HG03175 (cell line): ENCODE results near the gene SIRPB2.

Experiments
- ATAC-seq: cut with Tn5 transposase; IDR thresholded peaks from one replicate; pipeline ENCODE4 v1.9.1; 2021; ENCODE audit warnings: mild to moderate bottlenecking, moderate library complexity; ENCODE audit not compliant: unreplicated experiment

SIRPB2 gene

DNA sequence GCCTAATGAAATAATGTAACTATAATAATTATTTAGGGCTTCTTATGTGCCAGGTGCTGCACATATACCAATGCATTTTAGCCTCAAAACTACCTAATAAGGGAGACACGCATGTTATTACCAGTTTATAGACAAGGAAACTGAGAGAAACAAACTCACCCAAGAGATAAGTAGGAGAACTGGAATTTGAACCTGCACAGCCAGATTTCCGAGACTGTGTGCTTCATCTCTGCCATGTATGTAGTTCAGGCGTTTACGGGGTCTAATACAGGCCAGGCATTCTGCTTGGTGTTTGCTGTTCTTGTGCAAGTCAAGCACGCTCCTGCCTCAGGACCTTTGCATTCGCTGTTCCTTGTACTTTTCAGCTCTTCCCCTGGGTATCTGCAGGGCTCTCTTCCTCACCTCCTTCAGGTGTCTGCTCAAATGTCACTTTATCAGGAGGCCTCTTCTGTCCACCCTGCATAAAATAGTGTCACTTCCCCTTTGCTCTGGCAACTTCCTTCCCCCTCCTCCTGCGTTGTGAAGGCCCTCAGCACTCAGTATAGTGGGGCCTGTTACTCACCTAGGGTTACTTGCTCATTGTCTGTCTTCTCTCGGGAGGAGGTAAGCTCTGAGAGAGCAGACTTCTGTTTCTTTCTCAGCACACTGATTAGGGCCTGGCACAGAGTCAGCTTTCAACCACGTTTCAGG lies 18.5 kb downstream of the SIRPB2 start:
- ATAC-seq, result no peak

DNA sequence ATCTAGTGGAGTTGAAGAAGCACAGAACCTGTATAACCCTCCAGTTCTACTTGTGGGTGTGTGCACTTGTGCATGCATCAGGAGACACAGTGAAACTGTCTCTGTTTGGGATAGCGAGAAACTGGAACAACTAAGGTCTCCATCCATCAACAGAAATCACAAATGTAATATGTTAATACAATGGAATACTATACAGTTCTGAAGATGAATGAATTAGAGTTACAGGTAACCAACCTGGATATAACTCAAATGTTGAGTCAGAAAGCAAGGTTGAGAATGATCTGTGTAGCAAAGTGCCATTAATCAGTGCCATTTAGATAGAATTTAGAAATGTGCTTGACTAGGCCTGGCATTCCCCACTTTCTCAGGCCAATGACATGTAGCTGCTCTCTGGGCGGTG lies 20.0 kb downstream of the SIRPB2 start:
- ATAC-seq, result no peak

DNA sequence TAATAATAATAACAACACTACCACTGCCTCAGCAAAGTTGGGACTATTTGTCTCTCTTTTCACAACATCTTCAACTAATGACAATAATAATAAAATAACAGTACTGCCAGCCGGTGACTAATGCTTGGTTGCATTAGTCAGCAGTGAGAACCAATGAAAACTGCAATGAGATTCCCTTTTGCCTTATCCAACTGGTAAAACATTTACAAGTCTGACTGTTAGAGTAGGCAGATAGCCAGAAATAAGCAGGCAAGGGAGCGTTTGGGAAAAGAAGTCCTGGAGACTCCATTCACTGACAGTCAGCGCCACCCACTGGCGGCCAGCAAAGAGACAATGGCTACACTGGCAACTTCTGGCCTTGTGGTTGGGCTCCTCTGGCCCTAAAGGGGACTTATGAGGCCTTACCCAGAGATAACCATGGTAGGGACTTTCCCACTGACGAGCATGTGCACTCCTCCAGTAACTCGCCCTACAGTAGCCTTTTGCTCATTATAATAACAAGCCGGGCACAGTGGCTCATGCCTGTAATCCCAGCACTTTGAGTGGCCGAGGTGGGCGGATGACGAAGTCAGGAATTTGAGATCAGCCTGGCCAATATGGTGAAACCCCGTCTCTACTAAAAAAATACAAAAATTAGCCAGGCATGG lies 21.2 kb downstream of the SIRPB2 start:
- ATAC-seq, result no peak

- ATAC-seq, result no peak
Measured at GRCh38 chr20:1469306-1469905, 21.8 kb downstream of the SIRPB2 start.

- no peak for ATAC-seq
Measured at GRCh38 chr20:1468117-1468624, 23.0 kb downstream of the SIRPB2 start.

GRCh38 chr20:1467355-1468116 lies 23.7 kb downstream of the SIRPB2 start:
- ATAC-seq, result no peak

DNA sequence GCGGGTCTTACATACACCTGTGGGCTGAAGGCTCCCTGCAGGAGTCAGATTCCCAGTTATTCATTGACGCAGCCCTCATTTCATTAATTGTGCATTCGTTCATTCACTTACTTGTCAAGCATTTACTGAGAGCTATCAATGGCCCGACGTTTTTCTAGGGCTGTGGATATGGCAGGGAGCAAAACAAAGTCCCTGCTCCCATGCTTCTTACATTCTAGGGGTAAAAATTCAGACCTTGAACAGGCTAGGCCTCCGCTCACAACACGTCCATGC lies 24.2 kb downstream of the SIRPB2 start:
- ATAC-seq, result no peak

GRCh38 chr20:1466211-1467081 lies 24.8 kb downstream of the SIRPB2 start, which contains the start of gene NSFL1C:
TSS of gene NSFL1C (minus strand) at chr20:1466849. CDS start at chr20:1466824, 25 bp downstream.
- peak; percentile 92 for ATAC-seq

- no peak for ATAC-seq
Measured at GRCh38 chr20:1465470-1466210, 25.6 kb downstream of the SIRPB2 start.

GRCh38 chr20:1463971-1464570 lies 27.1 kb downstream of the SIRPB2 start:
- no peak for ATAC-seq

GRCh38 chr20:1462834-1463233 lies 28.4 kb downstream of the SIRPB2 start:
- ATAC-seq, result no peak

GRCh38 chr20:1462001-1462400 lies 29.2 kb downstream of the SIRPB2 start:
- no peak for ATAC-seq

- no peak for ATAC-seq
Measured at GRCh38 chr20:1460275-1460674, 30.9 kb downstream of the SIRPB2 start.

DNA sequence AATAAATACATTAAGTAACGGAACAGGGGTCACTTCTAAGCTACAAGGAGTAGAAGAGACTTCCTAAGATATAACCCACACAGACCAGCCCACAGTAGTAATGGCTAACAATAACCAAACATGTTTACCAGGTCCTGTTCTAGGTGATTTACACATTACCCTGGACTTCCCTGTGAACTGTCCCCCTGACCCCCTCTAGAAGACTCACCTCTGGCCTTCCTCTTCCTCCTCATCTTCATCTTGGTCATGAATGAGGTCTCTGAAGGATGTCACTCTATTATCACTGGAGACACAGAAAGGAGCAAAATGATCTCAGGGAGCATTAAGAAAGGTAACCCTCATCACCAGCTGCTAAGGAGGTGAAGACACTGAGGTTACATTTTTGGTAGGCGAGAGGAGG lies 33.2 kb downstream of the SIRPB2 start:
- no peak for ATAC-seq

- ATAC-seq, result no peak
Measured at GRCh38 chr20:1456300-1456699, 34.9 kb downstream of the SIRPB2 start.

DNA sequence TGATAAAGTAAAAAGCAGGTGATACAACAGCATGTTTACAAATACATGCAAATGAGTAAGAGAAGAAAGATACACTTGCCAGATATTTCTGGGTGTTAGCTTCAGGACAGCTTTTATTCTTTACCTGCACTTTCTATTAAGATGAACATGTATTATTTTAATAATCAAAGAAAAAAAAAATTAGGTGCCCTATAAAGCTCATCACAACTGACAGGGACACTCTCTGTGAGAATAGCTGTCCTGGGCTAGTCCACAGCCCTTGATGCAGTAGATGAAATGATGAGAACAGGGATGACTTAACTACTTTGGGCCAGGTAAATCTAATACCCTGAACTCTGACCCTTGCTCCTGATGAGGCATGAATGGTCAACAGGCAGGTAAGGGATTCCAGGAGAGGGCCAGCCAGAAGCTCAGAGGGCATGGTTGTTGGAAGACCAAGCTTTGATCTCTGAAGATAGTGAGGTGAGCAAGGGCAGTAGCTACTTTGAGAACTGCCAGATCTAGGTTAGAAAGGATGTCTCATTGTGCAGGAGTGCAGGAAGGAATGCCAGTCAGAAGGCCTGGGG lies 40.2 kb downstream of the SIRPB2 start:
- no peak for ATAC-seq

DNA sequence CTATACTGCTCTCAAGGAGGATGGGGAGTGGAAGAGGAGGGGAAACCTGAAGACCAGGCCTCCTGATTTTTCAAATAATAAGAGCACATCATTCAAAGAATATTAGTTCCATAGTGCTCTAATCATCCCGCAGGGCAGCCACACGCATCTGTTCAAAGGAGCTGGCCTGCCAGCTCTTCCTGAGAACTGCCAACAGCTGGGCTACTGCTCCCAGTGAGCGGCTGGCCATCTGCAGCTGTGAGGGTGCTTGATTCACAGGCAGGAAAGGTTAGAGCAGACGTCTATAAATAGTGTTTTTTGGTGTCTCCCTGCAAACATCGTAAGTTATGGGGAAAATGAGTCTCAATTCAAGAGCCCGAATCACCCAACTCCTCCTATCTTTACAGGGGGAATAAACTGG lies 41.9 kb downstream of the SIRPB2 start:
- no peak for ATAC-seq

- ATAC-seq, result no peak
Measured at GRCh38 chr20:1448081-1448620, 43.1 kb downstream of the SIRPB2 start.

DNA sequence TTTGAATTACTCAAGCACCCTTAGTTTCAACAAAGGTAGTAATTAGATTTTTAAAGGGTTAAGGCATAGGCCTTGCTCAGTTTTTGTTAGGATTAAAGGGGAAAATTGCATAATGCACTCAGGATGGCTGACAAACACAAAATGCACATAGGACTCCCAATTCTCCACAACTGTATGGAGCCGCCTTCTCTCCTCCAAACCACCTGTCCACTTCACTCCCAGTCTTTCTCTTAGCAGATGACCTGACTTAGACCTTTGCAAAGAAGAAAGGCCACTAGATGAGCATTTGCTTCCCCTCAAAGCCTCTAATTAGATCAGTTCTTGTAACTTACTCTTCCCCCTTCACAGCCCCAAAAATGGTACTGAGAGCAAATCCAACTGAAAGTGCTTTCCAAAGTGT lies 44.7 kb downstream of the SIRPB2 start:
- no peak for ATAC-seq
